Loucy (cell line): ENCODE data around the gene SEMA7A.

ENCODE experiments used
- H2AFZ ChIP-seq: fragments of 200-600 bp; sonication (generic); 2 replicates; pipeline ENCODE4 v1.6.0; 2016; ENCODE audit warnings: antibody characterized with exemption, mild to moderate bottlenecking, low read length, moderate library complexity
- H3F3A ChIP-seq: fragments of 200-600 bp; 2 replicates; pipeline ENCODE4 v1.6.0; 2016; ENCODE audit warnings: antibody characterized with exemption, low read depth, mild to moderate bottlenecking
- H3K27me3 ChIP-seq: fragments of 200-600 bp; sonication (generic); 2 replicates; pipeline ENCODE4 v1.6.1; 2014; ENCODE audit warnings: low read length, mild to moderate bottlenecking; ENCODE audit not compliant: insufficient read depth, poor library complexity, severe bottlenecking
- H3K36me3 ChIP-seq: fragments of 200-600 bp; sonication (generic); 2 replicates; pipeline ENCODE4 v1.6.1; 2016; ENCODE audit warnings: low read length; ENCODE audit not compliant: insufficient read depth
- H3K4me1 ChIP-seq: fragments of 200-600 bp; sonication (generic); 2 replicates; pipeline ENCODE4 v1.5.1; 2014; ENCODE audit warnings: low read length, mild to moderate bottlenecking; ENCODE audit not compliant: insufficient read depth, poor library complexity, severe bottlenecking
- H3K4me2 ChIP-seq: fragments of 200-600 bp; sonication (generic); 2 replicates; pipeline ENCODE4 v1.6.0; 2014; ENCODE audit warnings: antibody characterized with exemption, low read length, low read depth, mild to moderate bottlenecking; ENCODE audit not compliant: poor library complexity, severe bottlenecking
- H3K4me3 ChIP-seq: fragments of 200-600 bp; sonication (generic); 2 replicates; pipeline ENCODE4 v1.5.1; 2014; ENCODE audit warnings: low read length, mild to moderate bottlenecking, mixed read lengths; ENCODE audit not compliant: poor library complexity, severe bottlenecking
- H3K79me2 ChIP-seq: fragments of 200-600 bp; sonication (generic); 2 replicates; pipeline ENCODE4 v1.6.1; 2014; ENCODE audit warnings: low read length; ENCODE audit not compliant: insufficient read depth
- H3K9ac ChIP-seq: fragments of 200-600 bp; sonication (generic); 2 replicates; pipeline ENCODE4 v1.6.0; 2014; ENCODE audit warnings: mild to moderate bottlenecking, low read depth, low read length, moderate library complexity; ENCODE audit not compliant: poor library complexity, severe bottlenecking
- H3K9me2 ChIP-seq: fragments of 200-600 bp; sonication (generic); replicated peaks from 2 replicates; pipeline ENCODE4 v1.6.1; 2016; ENCODE audit warnings: low read depth, low read length, mixed read lengths
- H3K9me3 ChIP-seq: fragments of 200-600 bp; sonication (generic); 2 replicates; pipeline ENCODE4 v1.6.1; 2014; ENCODE audit warnings: mild to moderate bottlenecking, antibody characterized with exemption, low read length, low read depth; ENCODE audit not compliant: insufficient read depth
- H4K20me1 ChIP-seq: fragments of 200-600 bp; sonication (generic); 2 replicates; pipeline ENCODE4 v1.6.0; 2014; ENCODE audit warnings: antibody characterized with exemption, low read length, mild to moderate bottlenecking; ENCODE audit not compliant: insufficient read depth, poor library complexity, severe bottlenecking
- EZH2phosphoT487 ChIP-seq: fragments of 200-600 bp; IDR thresholded peaks from 2 replicates; pipeline ENCODE4 v1.6.1; 2018; ENCODE audit warnings: antibody characterized with exemption, mild to moderate bottlenecking, moderate library complexity, borderline replicate concordance
- TF ChIP-seq, protein P1 (sequence below): fragments of 200-600 bp; sonication (generic); conservative IDR thresholded peaks from 2 replicates; pipeline ENCODE4 v1.5.1; 2014; ENCODE audit warnings: mild to moderate bottlenecking, antibody characterized with exemption, low read length

SEMA7A gene

DNA sequence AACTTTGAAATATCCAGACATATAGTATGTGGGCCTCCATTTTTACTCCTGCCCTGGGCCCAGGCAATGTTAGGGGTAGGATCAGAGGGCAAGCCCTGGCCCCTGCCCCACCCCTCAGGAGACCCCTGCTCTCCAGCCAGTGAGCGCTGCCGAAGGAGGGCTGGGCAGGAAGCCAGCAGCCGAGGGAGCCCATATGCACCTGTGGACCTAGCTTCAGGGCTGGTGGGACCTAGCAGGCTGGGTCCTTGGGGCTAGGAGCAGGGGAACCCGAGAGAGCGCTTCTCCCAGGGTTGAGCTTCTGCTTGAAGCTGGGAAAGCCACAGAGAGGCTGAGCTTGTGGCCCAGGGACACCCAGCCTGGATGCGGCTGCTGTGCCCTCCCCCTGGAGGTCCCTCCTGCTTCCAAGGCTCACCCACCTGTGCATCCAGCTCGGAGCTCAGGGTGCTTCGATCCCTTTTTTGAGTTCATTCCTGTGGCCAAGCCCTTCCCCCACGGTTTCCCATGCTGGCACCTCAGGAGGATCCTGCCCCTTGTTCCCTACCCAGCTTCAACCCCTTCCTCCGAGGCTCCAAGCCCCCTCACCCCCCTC, 45.3 kb downstream of the SEMA7A start:
- TF ChIP-seq EZH2phosphoT487, result no peak
- TF ChIP-seq, protein P1, sequence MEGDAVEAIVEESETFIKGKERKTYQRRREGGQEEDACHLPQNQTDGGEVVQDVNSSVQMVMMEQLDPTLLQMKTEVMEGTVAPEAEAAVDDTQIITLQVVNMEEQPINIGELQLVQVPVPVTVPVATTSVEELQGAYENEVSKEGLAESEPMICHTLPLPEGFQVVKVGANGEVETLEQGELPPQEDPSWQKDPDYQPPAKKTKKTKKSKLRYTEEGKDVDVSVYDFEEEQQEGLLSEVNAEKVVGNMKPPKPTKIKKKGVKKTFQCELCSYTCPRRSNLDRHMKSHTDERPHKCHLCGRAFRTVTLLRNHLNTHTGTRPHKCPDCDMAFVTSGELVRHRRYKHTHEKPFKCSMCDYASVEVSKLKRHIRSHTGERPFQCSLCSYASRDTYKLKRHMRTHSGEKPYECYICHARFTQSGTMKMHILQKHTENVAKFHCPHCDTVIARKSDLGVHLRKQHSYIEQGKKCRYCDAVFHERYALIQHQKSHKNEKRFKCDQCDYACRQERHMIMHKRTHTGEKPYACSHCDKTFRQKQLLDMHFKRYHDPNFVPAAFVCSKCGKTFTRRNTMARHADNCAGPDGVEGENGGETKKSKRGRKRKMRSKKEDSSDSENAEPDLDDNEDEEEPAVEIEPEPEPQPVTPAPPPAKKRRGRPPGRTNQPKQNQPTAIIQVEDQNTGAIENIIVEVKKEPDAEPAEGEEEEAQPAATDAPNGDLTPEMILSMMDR, result no peak
- Histone ChIP-seq H3K9me3 (no peaks in the 10 kb centered on the region), H3K4me1 (peaks cover 79% of the 10 kb centered on the region), H3K4me3 (no peak overlapping the region), H3K4me2 (peak overlapping the region; percentile 23), H3K36me3 (no peaks in the 10 kb centered on the region), H3K9ac (peak overlapping the region; percentile 55), H3K9me2 (no peaks in the 10 kb centered on the region), H4K20me1 (no peaks in the 10 kb centered on the region), H3F3A (no peaks in the 10 kb centered on the region; the same call in 1 of the 2 replicates), H2AFZ (no peak overlapping the region), H3K79me2 (no peaks in the 10 kb centered on the region), H3K27me3 (no peaks in the 10 kb centered on the region)

DNA sequence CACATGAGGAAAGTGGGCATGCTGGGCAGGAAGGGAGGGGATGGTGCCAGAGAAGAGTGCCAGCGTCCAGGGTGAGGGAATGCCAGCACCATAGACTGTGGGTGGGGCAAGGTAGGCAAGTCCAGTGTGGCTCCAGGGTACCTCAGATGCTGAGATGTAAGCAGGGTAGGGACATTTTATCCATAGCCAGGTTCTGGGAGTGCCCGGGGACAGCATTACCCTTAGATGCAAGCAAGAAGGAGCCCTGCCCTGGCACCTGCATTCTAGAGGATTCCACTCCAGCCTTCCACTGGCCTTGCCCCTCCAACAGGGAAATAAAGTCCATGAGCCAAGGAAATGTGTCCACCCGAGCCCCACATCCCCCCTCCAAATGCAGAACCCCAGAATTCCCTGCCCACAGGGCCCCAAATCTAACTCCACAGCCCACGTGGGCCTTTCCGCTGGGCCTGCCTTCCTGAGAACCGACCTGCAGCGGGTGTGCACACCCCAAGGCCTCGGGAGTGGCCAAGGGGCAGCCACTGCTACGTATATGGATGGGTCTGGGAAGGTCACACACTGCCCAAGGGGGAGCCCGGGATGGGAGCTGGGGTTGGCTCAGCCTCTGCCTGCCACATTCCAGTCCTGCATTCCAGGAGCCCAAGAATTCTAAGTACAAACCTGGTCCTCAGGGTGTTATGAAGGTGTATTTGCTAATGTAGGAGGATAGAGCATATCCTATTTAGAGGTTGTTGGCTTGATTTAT, 46.0 kb downstream of the SEMA7A start:
- Histone ChIP-seq H3K9me3 (no peaks in the 10 kb centered on the region), H3F3A (no peaks in the 10 kb centered on the region; the same call in 1 of the 2 replicates), H3K27me3 (no peaks in the 10 kb centered on the region), H3K9me2 (no peaks in the 10 kb centered on the region), H3K4me3 (no peak overlapping the region), H3K79me2 (no peaks in the 10 kb centered on the region), H4K20me1 (no peaks in the 10 kb centered on the region), H3K4me1 (peaks cover 80% of the 10 kb centered on the region), H3K4me2 (no peak overlapping the region), H2AFZ (no peak overlapping the region), H3K36me3 (no peaks in the 10 kb centered on the region), H3K9ac (peak overlapping the region; percentile 18)
- TF ChIP-seq EZH2phosphoT487, result no peak
- TF ChIP-seq, protein P1, result no peak

GRCh38 chr15:74387141-74387541, 46.6 kb downstream of the SEMA7A start:
- H3K4me3 ChIP-seq, result no peak overlapping the region
- no peaks in the 10 kb centered on the region for H3K9me2 ChIP-seq
- no peaks in the 10 kb centered on the region for H4K20me1 ChIP-seq
- H3K79me2 ChIP-seq, result no peaks in the 10 kb centered on the region
- H3K4me1 ChIP-seq, result peaks cover 80% of the 10 kb centered on the region
- H3K36me3 ChIP-seq, result no peaks in the 10 kb centered on the region
- H3F3A ChIP-seq, result no peaks in the 10 kb centered on the region; the same call in 1 of the 2 replicates
- H3K9ac ChIP-seq, result peak overlapping the region; percentile 18
- no peaks in the 10 kb centered on the region for H3K9me3 ChIP-seq
- no peak for TF ChIP-seq EZH2phosphoT487
- TF ChIP-seq, protein P1, result no peak
- H3K27me3 ChIP-seq, result no peaks in the 10 kb centered on the region
- no peak overlapping the region for H3K4me2 ChIP-seq
- no peak overlapping the region for H2AFZ ChIP-seq
